Type B pancreatic cell (in vitro differentiated cells): Measurements from ENCODE around the gene TIAM2. TPM values are rescaled to one million over a fixed set of nuclear protein-coding genes. Genes with fewer than 3 reads are reported as not detected.
A peak's percentile ranks its signal among the peaks of the same experiment; 100 is the strongest.

Source experiments
- DNase-seq: peaks from one replicate; pipeline ENCODE4 v3.0.0; 2021; ENCODE audit warnings: mixed read lengths; ENCODE audit not compliant: unreplicated experiment; ENCODE audit errors: extremely low spot score
- H3K27ac Mint-ChIP-seq: 2 replicates; pipeline ENCODE4 v1.8.0; 2021; ENCODE audit warnings: mild to moderate bottlenecking, mixed read lengths
- H3K27me3 Mint-ChIP-seq: 2 replicates; pipeline ENCODE4 v1.8.0; 2021; ENCODE audit warnings: mixed read lengths
- H3K36me3 Mint-ChIP-seq: 2 replicates; pipeline ENCODE4 v1.8.0; 2021; ENCODE audit warnings: mixed read lengths
- H3K4me1 Mint-ChIP-seq: one replicate; pipeline ENCODE4 v1.8.0; 2021; ENCODE audit warnings: mixed read lengths; ENCODE audit not compliant: unreplicated experiment
- H3K4me3 Mint-ChIP-seq: 2 replicates; pipeline ENCODE4 v1.8.0; 2021; ENCODE audit warnings: mild to moderate bottlenecking, mixed read lengths
- H3K9me3 Mint-ChIP-seq: 2 replicates; pipeline ENCODE4 v1.8.0; 2021; ENCODE audit warnings: mixed read lengths
- CTCF ChIP-seq: fragments of 200-600 bp; sonication (generic); conservative IDR thresholded peaks from 2 replicates; pipeline ENCODE4 v1.5.0; 2021; ENCODE audit warnings: antibody characterized with exemption, mild to moderate bottlenecking
- total RNA-seq: library from RNA; stranded (reverse); gene quantifications from 2 replicates; pipeline ENCODE4 v1.2.1, GENCODE V29; 2021; ENCODE audit warnings: low replicate concordance

TIAM2 gene
- total RNA-seq, 1 donor from 2014 or later, result 13.5 TPM

- Mint-ChIP-seq H3K9me3 (no peaks in the 10 kb centered on the region), H3K27ac (no peak overlapping the region), H3K4me1 (peaks cover 9% of the 10 kb centered on the region), H3K36me3 (peaks cover 29% of the 10 kb centered on the region), H3K27me3 (no peaks in the 10 kb centered on the region), H3K4me3 (no peak overlapping the region)
- TF ChIP-seq CTCF, result no peak
- no peak for DNase-seq
These were observed 264.8 kb downstream of the TIAM2 start for GRCh38 chr6:155259897-155260296.

GRCh38 chr6:155260686-155261085 is 265.6 kb downstream of the TIAM2 start:
- no peak overlapping the region for H3K4me3 Mint-ChIP-seq
- no peak overlapping the region for H3K27ac Mint-ChIP-seq
- peaks cover 9% of the 10 kb centered on the region for H3K4me1 Mint-ChIP-seq
- no peaks in the 10 kb centered on the region for H3K27me3 Mint-ChIP-seq
- TF ChIP-seq CTCF, result no peak
- no peaks in the 10 kb centered on the region for H3K9me3 Mint-ChIP-seq
- H3K36me3 Mint-ChIP-seq, result peaks cover 29% of the 10 kb centered on the region
- DNase-seq, result no peak

GRCh38 chr6:155261111-155261900 is 266.2 kb downstream of the TIAM2 start:
- TF ChIP-seq CTCF, result peak; percentile 43
- Mint-ChIP-seq H3K4me1 (peaks cover 9% of the 10 kb centered on the region), H3K9me3 (no peaks in the 10 kb centered on the region), H3K27me3 (no peaks in the 10 kb centered on the region), H3K27ac (no peak overlapping the region), H3K4me3 (no peak overlapping the region), H3K36me3 (peaks cover 33% of the 10 kb centered on the region)
- DNase-seq, result no peak

DNA sequence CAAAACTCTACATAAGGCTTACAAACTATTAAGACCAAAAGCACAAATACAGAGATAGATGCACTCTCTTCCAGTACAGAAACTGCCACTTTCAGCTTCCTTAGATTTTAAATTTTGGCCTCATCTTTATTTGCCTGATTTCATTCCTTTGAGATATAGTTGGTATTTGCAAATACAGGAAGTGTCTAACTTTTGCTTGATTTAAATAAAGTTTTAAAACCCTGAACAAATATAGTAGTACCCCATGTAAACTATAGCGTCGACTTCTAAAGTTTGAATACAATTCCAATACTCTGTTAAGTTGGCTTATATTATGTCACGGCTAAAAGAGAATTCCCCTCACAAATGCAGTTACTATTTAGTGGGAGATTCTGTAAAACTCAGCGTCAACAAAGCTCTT is 267.5 kb downstream of the TIAM2 start:
- Mint-ChIP-seq H3K4me1 (peaks cover 9% of the 10 kb centered on the region), H3K9me3 (no peaks in the 10 kb centered on the region), H3K27me3 (no peaks in the 10 kb centered on the region), H3K27ac (peak overlapping the region; percentile 1), H3K4me3 (no peak overlapping the region), H3K36me3 (peaks cover 37% of the 10 kb centered on the region)
- TF ChIP-seq CTCF, result no peak
- DNase-seq, result no peak

DNA sequence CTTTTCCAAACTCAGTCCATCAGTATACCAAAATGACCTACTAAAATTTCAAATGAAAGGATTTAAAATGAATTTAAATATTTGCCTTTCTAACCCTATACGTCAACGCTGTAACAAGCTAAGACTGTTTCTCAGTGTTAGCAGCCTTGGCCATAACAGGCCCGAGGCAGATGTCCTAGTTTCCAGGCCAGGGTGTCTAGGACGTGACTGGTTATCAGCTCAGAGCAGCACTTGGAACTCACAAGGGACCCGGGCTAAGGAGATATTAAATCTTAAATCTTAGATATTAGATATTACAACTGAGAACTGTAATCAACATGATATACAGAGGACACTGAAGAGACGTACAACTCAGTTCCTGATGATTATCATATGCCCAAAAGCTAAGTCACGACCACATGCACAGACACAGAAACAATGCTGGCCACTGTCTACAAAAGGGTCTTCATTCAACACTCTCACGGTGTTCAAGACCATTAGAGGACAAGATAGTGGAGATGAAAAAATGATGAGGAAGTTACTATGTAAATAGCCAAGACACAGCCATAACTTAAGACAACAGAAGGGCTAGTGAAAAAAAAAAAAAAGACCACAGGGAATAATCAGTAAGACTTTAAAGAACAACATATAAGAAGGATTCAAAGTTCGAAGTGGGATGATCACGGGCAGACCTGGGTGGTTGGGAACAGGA is 268.4 kb downstream of the TIAM2 start, which contains the start of gene CLDN20:
Gene CLDN20, plus strand, starts transcription at position 641 of the 691 bp plus-strand sequence. CDS start 11,707 bp downstream, outside the sequence.
- Mint-ChIP-seq H3K27me3 (no peaks in the 10 kb centered on the region), H3K4me1 (peaks cover 15% of the 10 kb centered on the region), H3K27ac (no peak within 1 kb of the TSS), H3K4me3 (no peak within 1 kb of the TSS), H3K9me3 (no peaks in the 10 kb centered on the region), H3K36me3 (peaks cover 39% of the 10 kb centered on the region)
- no peak for TF ChIP-seq CTCF
- DNase-seq, result no peak
